Loucy (cell line): ENCODE measurements around the gene TMEM108.

Experiments used
- CTCF ChIP-seq: fragments of 200-600 bp; sonication (generic); conservative IDR thresholded peaks from 2 replicates; pipeline ENCODE4 v1.5.1; 2014; ENCODE audit warnings: mild to moderate bottlenecking, antibody characterized with exemption, low read length
- EZH2phosphoT487 ChIP-seq: fragments of 200-600 bp; IDR thresholded peaks from 2 replicates; pipeline ENCODE4 v1.6.1; 2018; ENCODE audit warnings: antibody characterized with exemption, mild to moderate bottlenecking, moderate library complexity, borderline replicate concordance

- TF ChIP-seq EZH2phosphoT487 = no peak
- TF ChIP-seq CTCF = no peak
Measured at GRCh38 chr3:133354721-133355120, 316.5 kb downstream of the TMEM108 start.
